GM18951 (cell line): Measurements from ENCODE around the gene MYT1.
"Not testable (repeated sequence)": the region's sequence is repeated elsewhere in the genome, so short reads cannot be mapped to it uniquely, and the experiment has no call there.

ENCODE experiments used
- POLR2A ChIP-seq: IDR thresholded peaks from 4 replicates; pipeline ENCODE4 v1.6.1; 2011; ENCODE audit warnings: mild to moderate bottlenecking; ENCODE audit not compliant: insufficient read length, insufficient read depth; ENCODE audit errors: extremely low read depth
- in situ Hi-C: fragments of 300-500 bp; cut with MboI; formaldehyde crosslinking; loops from one replicate; pipeline ENCODE4 v1.12.0; 2022; ENCODE audit warnings: low sequenced_read_pairs, mixed read lengths, inconsistent platforms; ENCODE audit not compliant: unreplicated experiment

The MYT1 gene

DNA sequence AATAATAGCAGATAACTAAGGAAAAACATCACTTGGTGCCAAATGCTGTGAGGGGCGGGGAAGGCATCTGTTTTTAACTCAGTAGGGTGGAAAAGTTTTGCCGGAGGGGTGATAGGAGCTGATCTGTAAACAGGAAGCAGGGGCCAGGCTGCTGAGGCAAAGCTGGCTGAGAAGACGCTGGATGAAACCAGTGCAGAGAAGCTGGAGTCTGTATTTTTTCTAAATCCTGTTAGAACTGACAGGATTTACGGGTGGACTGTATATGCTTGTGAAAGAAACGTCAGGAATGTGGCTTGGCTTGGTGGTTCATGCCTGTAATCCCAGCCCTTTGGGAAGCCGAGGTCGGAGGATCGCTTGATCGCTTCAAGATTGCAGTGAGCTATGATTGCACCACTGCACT lies 96.9 kb downstream of the MYT1 start:
- TF ChIP-seq POLR2A, result no peak

DNA sequence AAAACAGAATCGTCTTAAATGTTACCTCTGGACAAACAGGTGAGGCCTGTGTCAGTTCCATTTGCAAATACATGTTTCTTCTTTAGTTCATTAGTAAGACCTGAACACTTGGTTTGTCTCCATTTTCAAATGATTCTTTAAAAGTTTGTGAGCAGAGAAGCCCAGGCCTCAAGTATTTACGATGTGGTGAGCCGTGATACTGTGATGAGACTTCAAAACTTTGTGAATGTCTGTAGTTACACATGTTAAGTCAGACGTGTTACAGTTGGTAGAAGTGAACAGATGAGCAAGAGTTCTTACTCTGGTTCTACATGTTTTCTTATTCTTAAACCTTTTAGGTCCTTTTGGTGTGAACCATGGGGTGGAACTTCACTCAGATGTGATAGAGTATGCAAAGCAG lies 99.8 kb downstream of the MYT1 start:
- in situ Hi-C loops, result no loop called here
- TF ChIP-seq POLR2A, result no peak

More for the DNA sequence above, 96.9 kb downstream of the MYT1 start:
- in situ Hi-C loops, result no loop called here

DNA sequence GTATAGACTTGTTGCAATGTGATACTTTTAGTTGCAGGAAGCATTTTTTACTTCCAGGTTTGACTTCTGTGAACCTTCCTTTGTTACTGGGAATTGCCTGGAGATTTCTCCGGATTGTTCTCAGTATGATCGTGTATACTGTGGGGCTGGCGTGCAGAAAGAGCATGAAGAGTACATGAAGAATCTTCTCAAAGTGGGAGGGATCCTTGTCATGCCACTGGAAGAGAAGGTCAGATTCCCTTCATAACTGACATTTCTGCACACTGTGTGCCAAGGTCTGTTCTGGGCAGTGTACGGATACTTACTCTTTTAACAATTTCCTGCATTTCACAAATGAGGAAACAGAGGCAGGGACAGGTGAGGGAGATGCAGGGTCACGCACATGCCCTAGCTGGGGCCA lies 100.9 kb downstream of the MYT1 start:
- TF ChIP-seq POLR2A, result no peak
- in situ Hi-C loops, result no loop called here

DNA sequence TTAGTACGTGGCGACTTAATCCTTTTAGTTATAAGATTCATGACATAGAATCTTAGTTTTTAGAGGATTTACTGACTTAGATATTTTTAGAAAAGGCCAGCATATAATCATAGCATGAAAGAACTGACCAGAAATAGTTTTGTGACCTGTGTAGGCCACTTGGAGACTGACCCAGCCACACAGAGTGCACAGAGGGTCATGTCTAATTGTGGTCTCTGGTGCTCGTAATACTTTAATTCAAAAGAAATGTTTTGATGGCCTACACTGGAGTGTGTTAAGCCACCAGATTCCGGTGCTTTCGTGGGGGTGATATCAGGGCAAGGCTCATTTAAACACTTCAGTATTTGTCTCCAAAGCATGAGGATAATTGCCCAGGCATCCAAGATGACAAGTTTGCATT lies 102.7 kb downstream of the MYT1 start:
- no peak for TF ChIP-seq POLR2A
- in situ Hi-C loops, result no loop called here

DNA sequence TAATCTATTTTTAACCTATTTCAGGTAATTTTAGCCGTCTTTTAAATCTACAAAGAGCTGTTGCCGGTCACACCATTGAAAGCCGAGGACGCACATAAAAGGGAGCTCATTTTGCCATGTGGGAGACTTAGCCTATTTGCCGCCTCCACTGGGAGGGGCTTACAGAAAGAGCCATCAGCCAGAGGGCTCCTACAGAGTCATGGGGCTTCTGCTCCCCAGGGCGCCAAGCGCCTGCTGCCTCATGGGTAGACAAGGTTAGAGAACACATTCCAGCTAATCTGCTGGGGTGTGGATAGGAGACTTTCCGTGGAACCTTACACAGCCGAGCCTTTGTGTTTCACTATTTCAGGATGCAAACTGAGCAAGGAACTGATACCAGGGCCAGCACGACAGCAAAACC lies 103.9 kb downstream of the MYT1 start:
- in situ Hi-C loops, result no loop called here
- TF ChIP-seq POLR2A, result no peak

DNA sequence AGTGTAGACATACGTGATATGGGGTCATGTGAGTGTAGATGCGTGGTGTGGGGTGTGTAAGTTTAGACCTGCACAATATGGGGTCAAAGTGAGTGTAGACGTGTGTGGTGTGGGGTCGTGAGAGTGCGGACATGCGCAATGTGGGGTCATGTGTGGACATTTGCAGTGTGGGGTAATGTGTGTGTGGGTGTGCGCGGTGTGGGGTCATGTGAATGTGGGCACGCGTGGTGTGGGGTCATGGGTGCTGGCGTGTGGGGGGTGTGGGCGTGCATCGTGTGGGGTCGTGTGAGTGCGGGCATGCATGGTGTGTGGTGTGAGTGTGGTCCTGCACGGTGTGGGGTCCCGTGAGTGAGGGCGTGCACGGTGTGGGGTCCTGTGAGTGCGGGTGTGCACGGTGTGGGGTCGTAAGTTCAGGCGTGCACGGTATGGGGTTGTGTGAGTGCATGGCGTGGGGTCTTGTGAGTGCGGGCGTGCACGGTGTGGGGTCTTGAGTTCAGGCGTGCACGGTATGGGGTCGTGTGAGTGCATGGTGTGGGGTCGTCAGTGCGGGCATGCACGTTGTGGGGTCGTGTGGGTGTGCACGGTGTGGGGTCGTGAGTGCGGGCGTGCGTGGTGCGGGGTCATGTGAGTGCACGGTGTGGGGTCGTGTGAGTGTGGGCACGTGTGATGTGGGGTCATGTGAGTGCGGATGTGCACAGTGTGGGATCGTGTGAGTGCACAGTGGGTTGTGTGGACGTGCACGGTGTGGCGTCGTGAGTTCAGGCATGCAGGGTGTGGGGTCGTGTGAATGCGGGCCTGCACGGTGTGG lies 105.6 kb downstream of the MYT1 start:
- in situ Hi-C loops, result no loop called here
- no peak for TF ChIP-seq POLR2A

DNA sequence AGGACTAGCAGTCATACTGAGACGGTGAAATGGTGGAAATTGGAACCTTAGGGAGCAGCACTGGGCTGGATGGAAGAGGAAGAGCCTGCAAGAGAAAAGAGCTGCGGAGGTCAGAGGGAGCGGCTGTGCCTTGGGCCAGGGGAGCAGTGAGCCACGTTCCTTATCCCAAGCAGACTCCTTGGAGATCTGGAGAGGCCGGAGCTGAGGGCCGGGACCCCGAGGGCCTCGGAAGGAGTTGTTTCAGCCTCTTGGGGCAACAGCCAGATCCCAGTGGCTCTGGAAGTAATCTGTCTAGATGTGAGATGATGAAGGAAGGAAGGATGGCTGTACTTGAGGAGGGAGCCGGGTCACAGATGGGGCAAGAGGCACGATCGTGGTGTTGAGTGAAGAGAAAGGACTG lies 107.4 kb downstream of the MYT1 start:
- no peak for TF ChIP-seq POLR2A
- in situ Hi-C loops, result no loop called here

DNA sequence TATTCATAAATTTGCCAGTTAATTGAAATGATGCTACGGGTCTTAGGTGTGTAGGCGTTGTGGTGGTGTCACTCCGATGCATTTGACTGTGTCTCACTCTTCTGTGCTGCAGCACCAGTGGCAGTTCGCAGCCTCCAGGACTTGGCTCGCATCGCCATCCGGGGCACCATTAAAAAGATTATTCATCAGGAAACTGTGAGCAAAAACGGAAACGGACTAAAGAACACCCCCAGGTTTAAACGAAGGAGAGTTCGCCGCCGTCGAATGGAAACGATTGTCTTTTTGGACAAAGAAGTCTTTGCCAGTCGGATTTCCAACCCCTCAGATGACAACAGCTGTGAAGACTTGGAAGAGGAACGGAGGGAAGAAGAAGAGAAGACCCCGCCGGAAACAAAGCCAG lies 108.9 kb downstream of the MYT1 start:
- no peak for TF ChIP-seq POLR2A
- in situ Hi-C loops, result no loop called here

DNA sequence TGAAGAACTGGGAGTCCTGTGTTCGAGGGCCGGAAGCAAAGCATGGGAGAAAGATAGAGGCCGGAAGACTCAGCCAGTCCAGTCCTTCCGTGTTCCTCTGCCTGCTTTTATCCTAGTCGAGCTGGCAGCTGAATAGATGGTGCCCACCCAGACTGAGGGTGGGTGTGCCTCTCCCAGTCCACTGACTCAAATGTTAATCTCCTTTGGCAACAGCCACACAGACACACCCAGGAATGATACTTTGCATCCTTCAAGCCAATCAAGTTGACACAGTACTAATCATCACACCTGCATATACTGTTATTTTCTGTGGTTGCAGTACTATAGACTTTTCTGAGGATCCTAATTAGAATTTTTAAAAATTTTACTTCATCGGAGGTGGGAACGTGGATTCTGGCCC lies 112.6 kb downstream of the MYT1 start:
- TF ChIP-seq POLR2A, result no peak
- in situ Hi-C loops, result no loop called here

DNA sequence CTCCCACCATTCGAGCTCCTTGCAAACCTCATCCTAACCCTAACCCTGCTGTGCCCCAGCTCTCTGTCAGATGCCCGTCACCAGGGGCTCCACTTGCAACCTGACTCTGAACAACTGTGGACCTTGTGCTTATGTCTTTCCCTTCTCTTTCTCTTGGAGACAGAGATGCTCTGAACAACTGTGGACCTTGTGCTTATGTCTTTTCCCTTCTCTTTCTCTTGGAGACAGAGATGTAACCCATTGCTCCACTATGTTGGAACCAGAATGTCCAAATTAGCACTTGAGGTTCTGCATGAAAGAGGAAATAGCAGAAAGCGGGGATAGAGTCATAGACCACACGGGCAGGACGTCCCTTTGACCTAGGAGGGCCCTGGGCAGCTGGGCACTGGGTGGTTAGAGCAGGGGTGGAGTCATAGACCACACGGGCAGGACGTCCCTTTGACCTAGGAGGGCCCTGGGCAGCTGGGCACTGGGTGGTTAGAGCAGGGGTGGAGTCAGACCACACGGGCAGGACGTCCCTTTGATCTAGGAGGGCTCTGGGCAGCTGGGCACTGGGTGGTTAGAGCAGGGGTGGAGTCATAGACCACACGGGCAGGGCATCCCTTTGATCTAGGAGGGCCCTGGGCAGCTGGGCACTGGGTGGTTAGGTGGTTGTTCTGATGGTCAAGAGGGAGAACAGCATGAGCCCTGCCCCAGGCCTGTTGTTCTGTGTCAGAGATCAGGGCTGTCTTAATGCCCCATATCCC lies 113.5 kb downstream of the MYT1 start:
- no peak for TF ChIP-seq POLR2A
- in situ Hi-C loops, result no loop called here

DNA sequence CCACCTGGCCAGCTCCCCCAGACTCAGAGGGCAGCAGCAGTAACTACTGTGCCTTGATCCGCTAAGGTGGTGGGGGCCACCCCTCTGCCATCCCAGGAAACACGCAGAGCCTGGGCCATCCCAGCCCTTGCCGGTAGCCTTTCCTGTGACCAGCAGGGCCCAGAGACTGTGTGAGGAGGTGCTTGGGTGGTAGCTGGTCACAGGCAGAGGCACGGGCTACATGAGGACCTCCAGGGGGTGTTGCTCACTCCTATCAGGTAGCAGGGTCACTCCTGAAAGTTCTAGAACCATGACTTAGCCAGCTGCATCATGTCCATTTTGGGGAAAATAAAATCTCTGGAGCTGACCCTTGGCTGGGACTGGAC lies 114.0 kb downstream of the MYT1 start:
- in situ Hi-C loops, result no loop called here
- TF ChIP-seq POLR2A, result no peak

DNA sequence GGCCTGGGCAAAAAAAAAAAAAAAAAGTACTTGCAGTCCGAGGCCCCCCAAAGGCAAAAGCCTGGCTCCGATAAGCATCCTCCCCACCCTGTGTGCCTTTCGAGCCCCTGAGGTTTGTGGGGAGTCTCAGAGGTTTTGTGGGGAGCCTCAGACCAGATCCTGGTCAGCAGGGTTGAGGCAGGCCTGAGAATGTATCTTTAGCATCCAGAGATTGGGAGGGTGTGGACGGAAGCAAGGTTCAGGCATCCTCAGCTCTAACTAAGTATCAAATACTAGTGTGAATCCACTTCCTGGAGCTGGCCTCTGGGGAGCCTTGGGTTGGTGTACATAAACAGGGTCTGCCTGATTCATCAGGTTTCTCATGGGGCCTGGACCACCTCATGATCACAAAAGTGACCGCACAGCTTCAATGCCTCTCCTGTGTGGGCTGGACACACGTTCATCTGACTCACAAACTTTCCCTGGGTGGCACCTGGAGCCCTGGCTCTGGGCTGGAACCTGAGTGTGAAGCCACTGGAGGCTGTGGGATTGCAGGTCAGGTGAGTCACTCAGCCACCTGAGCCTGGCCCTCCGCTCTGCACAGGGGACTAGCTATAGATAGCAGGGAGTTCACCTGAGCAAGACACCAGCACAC lies 115.7 kb downstream of the MYT1 start:
- in situ Hi-C loops, result no loop called here
- no peak for TF ChIP-seq POLR2A

DNA sequence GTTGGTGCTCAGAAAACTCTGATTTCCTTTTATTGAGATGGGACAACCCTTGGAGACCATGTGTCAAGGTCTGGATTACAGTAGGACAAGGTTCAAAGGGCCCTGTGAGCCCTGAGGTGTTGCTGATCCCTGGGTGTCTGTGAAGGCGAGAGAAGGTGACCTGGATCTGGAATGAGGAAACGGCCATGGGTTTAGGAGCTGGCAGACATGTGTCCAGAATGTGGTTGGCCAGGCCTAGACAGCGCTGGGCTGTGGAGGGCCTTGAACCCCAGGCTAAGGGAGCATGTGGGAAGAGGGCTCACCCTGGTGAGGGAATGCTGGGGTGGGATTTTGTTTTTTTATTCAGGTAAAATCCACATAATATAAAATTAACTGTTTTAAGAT lies 116.2 kb downstream of the MYT1 start:
- TF ChIP-seq POLR2A, result no peak
- in situ Hi-C loops, result no loop called here

DNA sequence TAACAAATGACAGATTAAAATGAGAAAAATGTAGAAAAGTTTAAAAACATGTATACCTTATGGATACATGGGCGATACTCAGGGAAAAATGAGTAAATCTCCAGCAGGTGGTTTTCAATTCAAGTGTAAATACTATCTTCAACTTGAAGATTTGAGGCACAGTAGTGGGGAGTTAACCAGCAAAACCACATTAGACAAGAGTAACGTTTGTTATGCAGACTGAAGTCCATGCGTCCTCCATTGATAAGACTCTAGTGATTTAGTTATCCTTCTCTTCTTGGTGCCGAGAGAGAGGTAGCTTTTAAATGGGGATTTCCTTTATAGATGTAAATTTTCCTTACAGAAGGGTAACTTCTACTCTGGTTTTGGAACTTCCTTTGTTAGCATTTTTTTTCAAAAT lies 119.4 kb downstream of the MYT1 start:
- TF ChIP-seq POLR2A, result no peak
- in situ Hi-C loops, result no loop called here

DNA sequence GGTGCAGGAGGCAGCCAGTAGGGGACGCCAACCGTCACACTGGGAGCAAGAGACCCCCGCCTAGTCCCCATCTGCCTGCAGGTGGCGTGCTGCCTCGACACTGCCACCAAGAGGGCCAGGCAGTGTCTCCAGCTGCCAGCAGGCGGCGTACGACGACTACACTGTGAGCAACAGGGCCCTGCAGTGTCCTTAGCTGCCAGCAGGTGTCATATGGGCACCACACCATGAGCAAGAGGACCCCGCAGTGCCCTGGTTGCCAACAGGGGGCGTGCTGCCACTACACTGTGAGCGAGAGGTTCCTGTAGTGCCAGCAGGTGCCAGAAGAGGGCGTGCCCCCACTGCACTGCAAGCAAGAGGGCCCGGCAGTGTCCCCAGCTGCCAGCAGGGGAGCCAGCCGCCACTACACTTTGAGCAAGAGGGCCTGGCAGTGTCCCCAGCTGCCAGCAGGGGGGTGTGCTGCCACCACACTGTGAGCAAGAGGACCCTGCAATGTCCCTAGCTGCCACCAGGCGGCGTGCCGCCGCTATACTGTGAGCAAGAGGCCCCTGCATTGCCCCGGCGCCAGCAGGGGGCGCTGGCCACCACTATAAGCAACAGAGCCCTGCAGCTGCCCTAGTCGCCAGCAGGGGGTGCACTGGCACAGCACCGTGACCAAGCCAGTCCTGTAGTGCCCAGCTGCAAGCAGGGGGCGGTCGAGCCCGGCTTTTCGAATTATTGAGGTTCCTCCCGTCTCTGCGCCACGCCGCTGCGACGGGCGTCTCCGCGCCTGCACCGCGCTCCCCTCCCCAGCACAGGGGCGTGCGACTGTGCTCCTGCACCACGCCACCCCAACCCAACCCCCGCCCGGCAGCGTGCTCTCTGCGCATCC lies 121.6 kb downstream of the MYT1 start:
- in situ Hi-C loops, result not testable (repeated sequence)

DNA sequence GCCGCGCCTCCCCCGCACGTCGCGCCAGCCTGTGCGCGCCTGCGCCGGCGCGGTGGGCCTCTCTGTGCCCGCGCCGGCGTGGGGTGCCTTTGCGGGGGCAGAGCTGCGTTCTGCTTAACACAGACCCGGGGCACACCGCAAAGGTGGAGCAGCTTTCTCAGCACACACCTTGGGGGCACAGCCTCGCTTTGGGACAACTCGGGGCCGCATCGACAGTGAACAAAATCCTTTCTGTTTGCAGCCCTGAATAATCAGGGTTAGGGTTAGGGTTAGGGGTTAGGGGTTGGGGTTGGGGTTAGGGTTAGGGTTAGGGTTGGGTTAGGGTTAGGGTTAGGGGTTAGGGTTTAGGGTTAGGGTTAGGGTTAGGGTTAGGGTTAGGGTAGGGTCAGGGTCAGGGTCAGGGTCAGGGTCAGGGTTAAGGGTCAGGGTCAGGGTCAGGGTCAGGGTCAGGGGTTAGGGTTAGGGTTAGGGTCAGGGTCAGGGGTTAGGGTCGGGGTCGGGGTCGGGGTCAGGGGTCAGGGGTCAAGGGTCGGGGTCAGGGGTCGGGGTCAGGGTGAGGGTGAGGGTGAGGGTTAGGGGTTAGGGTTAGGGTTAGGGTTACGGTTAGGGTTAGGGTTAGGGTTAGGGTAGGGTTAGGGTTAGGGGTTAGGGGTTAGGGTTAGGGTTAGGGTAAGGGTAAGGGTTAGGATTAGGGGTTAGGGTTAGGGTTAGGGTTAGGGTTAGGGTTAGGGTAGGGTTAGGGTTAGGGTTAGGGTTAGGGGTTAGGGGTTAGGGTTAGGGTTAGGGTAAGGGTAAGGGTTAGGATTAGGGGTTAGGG lies 122.4 kb downstream of the MYT1 start:
- in situ Hi-C loops, result not testable (repeated sequence)

DNA sequence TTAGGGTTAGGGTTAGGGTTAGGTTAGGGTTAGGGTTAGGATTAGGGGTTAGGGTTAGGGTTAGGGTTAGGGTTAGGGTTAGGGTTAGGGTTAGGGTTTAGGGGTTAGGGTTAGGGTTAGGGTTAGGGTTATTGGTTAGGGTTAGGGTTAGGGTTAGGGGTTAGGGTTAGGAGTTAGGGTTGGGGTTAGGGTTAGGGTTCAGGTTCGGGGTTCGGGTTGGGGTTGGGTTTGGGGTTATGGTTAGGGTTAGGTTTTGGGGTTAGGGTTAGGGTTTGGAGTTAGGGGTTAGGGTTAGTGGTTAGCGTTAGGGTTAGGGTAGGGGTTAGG lies 123.0 kb downstream of the MYT1 start:
- in situ Hi-C loops, result not testable (repeated sequence)
